Measurements from ENCODE around the gene PRKCD. TPM values are rescaled to one million over a fixed set of nuclear protein-coding genes. Genes with fewer than 3 reads are reported as not detected.

The PRKCD gene
- total RNA-seq, 4 donors from 2014 or later: 27.2 to 35.8 (median 31.4) TPM

DNA sequence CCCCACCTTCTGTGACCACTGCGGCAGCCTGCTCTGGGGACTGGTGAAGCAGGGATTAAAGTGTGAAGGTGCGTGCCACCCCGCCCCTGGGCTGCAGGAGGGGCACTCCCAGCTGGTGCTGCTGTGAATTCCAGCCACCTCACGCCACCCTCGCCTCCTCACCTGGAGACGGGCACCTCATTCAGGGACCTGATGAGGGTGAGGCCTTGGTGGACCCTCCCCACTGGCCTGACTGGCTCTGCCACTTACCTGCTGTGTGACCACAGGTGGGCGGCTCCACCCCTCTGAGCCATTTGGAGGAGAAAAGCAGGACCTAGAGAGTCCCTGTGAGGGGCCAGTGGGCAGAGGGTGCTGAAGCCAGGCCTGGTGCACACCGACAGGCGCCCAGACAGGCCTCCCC is 22.5 kb downstream of the PRKCD start:
- no peak for DNase-seq (ENCODE audit: low spot score in 2 of 2)
- intact Hi-C loops (cut with DNase I; ENCODE audit: low total_unique reads): no loop called here
- WGBS, 2 donors: 92 to 93% methylated on average over 6 to 9 of the region's 9 CpGs
- H3K4me3 ChIP-seq (ENCODE audit: low read depth, poor library complexity, severe bottlenecking): no peak overlapping the region
- TF ChIP-seq, protein P1, sequence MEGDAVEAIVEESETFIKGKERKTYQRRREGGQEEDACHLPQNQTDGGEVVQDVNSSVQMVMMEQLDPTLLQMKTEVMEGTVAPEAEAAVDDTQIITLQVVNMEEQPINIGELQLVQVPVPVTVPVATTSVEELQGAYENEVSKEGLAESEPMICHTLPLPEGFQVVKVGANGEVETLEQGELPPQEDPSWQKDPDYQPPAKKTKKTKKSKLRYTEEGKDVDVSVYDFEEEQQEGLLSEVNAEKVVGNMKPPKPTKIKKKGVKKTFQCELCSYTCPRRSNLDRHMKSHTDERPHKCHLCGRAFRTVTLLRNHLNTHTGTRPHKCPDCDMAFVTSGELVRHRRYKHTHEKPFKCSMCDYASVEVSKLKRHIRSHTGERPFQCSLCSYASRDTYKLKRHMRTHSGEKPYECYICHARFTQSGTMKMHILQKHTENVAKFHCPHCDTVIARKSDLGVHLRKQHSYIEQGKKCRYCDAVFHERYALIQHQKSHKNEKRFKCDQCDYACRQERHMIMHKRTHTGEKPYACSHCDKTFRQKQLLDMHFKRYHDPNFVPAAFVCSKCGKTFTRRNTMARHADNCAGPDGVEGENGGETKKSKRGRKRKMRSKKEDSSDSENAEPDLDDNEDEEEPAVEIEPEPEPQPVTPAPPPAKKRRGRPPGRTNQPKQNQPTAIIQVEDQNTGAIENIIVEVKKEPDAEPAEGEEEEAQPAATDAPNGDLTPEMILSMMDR (IDR thresholded peaks at IDR 0.05): no peak
- no peak for TF ChIP-seq POLR2A (IDR thresholded peaks at IDR 0.05)

DNA sequence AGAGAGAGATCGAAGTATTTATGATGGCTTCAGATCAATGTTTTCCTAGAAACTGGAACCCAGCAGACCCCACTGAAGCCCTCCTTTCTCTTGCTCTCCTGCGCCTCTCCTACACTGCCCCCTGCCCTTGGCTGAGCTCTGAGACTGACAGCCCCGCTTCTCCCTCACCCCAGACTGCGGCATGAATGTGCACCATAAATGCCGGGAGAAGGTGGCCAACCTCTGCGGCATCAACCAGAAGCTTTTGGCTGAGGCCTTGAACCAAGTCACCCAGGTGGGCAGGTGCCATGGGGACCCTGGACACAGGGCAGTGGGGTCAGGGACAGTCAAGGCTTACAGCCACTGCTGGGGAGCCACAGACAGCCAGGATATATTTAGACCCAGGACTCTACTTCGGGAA is 23.7 kb downstream of the PRKCD start:
- TF ChIP-seq POLR2A (IDR thresholded peaks at IDR 0.05): no peak
- TF ChIP-seq, protein P1 (IDR thresholded peaks at IDR 0.05): no peak
- no peak overlapping the region for H3K4me3 ChIP-seq (ENCODE audit: low read depth, poor library complexity, severe bottlenecking)
- 90 to 92% methylated on average over 7 of the region's 7 CpGs for WGBS, 2 donors
- intact Hi-C loops (cut with DNase I; ENCODE audit: low total_unique reads): no loop called here
- DNase-seq (ENCODE audit: low spot score in 2 of 2): no peak

DNA sequence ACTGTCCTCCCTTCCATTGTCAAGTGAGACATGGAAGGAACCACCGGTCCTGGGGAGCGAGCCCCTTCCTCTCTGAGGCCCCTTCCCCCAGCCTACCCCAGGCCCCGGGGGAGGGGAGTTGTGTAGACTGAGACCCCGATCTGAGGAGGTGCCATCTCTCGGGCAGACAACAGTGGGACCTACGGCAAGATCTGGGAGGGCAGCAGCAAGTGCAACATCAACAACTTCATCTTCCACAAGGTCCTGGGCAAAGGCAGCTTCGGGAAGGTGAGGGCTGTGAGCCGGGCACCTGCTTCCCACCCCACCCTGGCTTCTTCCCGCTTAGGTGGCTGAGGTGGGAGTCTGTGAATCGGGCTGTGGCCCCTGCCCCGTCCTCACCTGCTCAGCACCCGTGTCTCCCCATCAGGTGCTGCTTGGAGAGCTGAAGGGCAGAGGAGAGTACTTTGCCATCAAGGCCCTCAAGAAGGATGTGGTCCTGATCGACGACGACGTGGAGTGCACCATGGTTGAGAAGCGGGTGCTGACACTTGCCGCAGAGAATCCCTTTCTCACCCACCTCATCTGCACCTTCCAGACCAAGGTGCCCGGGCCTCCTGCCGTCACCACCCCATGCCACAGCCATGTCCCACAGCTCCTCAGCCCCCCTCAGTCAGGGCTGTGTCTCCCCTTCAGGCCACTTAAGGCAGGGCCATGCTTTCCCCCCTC is 24.9 kb downstream of the PRKCD start:
- TF ChIP-seq POLR2A (IDR thresholded peaks at IDR 0.05): no peak
- TF ChIP-seq, protein P1 (IDR thresholded peaks at IDR 0.05): no peak
- H3K4me3 ChIP-seq (ENCODE audit: low read depth, poor library complexity, severe bottlenecking): no peak overlapping the region
- DNase-seq (ENCODE audit: low spot score in 2 of 2): no peak
- WGBS, 2 donors: 92% methylated on average over 17 to 20 of the region's 20 CpGs
- intact Hi-C loops (cut with DNase I; ENCODE audit: low total_unique reads): no loop called here

DNA sequence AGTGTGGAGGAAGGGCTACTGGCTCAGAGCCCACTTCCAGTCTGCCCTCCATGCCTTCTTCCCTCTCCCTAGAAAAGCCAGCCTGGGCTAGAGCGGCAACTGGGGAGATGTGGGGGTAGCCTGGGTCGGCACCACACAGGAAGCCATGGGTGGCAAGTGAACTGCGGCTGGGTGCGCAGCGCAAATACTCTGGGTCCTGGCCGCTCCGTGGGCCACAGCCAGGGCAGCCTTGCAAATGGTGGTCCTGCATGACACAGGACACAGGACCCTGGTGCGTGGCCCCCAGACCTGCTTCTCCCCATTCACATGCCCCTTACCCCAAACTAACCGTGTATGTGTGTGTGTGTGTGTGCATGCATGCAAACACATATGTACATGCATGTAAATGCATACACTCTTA is 25.7 kb downstream of the PRKCD start:
- WGBS, 2 donors: 89 to 97% methylated on average over 9 of the region's 9 CpGs
- no peak for DNase-seq (ENCODE audit: low spot score in 2 of 2)
- H3K4me3 ChIP-seq (ENCODE audit: low read depth, poor library complexity, severe bottlenecking): no peak overlapping the region
- intact Hi-C loops (cut with DNase I; ENCODE audit: low total_unique reads): no loop called here
- TF ChIP-seq, protein P1 (IDR thresholded peaks at IDR 0.05): no peak
- no peak for TF ChIP-seq POLR2A (IDR thresholded peaks at IDR 0.05)

DNA sequence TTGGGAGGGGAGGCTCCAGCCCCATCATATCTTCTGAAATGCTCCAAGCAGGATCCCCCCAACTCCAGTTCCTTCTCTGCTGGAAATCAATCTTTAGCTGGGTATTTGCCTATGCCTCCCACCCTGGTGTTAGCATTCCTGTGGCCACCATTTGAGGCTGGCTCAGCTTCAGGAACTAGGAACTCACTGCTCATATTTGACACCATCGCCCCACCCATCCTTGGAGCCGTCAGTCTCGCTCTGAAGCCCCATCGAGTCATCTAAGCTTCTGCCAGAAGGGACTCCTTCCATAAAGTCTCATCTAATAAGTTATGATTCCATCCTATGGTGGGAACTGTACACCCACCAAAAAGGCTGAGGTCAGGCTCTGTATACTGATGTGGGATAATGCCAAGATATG is 26.4 kb downstream of the PRKCD start:
- intact Hi-C loops (cut with DNase I; ENCODE audit: low total_unique reads): no loop called here
- no peak for DNase-seq (ENCODE audit: low spot score in 2 of 2)
- 68% methylated on average over 4 of the region's 4 CpGs for WGBS, 2 donors
- H3K4me3 ChIP-seq (ENCODE audit: low read depth, poor library complexity, severe bottlenecking): no peak overlapping the region
- TF ChIP-seq, protein P1 (IDR thresholded peaks at IDR 0.05): no peak
- TF ChIP-seq POLR2A (IDR thresholded peaks at IDR 0.05): no peak

All from lower leg skin (tissue), 4 donors.